Endometrium (tissue), 2 donors: ENCODE measurements around the gene WDR90.

Source experiments
- FAIRE-seq: peaks from 2 replicates; lab custom pipeline; 2012; peaks lifted over from hg19 to GRCh38; lab: Jason Lieb, UNC
- donor health status: control.
- donor health status: control.

Gene WDR90

DNA sequence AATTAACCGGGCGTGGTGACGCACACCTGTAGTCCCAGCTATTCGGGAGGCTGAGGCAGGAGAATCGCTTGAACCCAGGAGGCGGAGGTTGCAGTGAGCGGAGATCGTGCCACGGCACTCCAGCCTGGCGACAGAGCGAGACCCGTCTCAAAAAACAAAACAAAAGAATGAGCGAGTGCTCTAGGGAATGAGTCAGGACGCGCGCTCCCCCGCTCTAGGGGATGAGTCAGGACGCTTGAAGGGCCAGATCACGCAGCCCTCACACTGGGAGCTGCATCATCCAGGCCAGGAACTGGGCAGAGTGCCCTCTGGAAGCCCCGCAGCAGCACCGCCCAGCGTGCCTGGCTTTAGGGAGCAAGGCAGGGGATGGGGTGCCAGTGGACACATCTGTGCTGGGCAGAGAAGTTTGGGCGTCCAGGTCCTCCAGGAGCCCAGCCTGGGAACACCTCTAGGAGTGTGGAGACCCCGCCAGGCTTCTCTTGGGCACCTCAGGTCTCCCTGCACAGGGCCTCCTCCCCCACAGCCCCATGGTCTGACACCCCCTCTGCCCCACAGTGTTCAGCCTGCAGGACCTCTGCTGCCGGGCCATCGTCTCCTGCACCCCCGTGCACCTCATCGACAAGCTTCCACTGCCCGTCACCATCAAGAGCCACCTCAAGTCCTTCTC is 22.2 kb upstream of the WDR90 start:
- no peak for FAIRE-seq

GRCh38 chr16:627454-628239 is 21.5 kb upstream of the WDR90 start:
- no peak for FAIRE-seq

GRCh38 chr16:628321-629061 is 20.7 kb upstream of the WDR90 start:
- FAIRE-seq: no peak

DNA sequence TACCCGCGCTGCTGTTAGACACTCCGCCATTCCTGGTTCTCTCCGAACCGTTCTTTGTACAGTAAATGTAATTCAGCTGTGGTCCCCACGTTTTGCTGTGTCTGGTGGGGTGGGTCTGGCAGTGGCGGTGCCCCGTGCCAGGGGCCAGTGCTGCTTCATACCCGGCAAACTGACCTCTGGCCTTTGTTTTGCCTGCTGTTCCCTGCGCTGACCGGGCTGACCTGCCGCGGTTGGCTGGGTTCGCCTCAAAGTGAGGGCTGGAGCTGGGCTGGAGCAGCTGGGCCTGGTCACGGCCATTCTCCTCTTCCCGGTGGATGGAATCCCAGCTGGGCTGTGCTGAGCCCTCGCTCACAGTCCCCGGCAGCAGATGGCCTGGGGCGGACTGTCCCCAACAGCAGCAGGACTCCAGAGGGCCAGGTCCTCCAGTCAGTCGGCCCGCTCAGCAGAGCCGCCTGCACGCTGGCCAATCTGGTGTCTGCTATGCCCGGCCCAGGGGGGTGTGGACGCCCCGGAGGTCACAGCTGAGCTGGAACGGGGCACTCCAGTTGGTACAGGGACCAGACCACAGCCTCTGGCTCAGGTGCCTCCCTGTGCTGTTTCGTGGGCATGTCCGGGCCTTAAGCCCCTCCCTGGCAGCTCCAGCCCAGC is 19.9 kb upstream of the WDR90 start:
- no peak for FAIRE-seq

DNA sequence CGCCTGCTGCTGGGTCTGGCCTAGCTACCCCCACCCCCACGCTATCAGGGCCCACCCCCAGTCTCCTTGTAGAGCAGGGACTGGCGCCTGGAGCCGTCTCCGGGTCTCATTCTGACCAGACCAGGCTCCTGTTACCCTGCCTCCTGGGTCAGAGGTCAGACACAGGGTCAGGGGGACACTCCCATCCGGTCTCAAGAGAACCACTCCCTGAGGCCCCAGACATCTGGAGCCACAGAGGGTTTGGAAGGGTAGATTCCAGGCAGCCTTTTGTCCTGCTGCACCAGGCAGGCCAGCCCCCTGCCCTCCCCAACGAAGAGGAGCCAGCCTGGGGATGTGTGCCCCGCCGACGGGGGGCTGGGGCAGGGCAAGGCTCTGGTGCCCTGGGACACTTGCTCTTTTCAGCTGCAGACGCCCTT is 19.3 kb upstream of the WDR90 start:
- no peak for FAIRE-seq

DNA sequence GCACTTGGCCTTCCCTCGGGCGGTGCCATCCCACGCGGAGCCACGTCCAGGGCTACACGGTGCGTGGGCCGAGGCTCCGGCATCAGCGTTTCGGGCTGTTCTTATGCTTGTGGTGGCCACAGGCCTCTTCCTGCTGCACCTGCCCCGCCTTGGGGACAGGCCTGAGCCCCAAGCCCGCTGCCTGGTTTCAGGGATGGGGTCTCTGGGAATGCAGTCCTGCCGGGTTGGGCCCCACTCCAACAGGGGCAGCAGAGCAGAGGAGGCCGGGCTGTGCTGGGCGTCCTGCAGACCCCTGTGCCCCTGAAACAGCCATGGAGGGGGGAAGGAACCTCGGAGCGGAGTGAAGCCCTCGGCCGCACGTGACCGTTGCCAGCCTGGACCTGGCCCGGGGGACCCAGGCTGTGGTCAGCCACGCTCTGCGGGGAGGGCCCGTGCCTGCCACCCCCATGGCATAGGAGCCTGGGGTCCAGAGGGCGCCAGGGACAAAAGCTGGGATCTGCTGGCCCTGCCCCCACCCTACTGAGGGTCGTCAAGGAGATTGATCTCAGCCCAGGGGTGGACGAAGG is 18.8 kb upstream of the WDR90 start:
- FAIRE-seq: no peak

GRCh38 chr16:630815-631405 is 18.3 kb upstream of the WDR90 start, which contains the start of gene WFIKKN1:
Gene WFIKKN1 (plus strand): TSS chr16:630985. CDS start chr16:631254, 269 bp downstream.
- FAIRE-seq: no peak

- no peak for FAIRE-seq
Measured at GRCh38 chr16:631808-632358, 17.3 kb upstream of the WDR90 start.

DNA sequence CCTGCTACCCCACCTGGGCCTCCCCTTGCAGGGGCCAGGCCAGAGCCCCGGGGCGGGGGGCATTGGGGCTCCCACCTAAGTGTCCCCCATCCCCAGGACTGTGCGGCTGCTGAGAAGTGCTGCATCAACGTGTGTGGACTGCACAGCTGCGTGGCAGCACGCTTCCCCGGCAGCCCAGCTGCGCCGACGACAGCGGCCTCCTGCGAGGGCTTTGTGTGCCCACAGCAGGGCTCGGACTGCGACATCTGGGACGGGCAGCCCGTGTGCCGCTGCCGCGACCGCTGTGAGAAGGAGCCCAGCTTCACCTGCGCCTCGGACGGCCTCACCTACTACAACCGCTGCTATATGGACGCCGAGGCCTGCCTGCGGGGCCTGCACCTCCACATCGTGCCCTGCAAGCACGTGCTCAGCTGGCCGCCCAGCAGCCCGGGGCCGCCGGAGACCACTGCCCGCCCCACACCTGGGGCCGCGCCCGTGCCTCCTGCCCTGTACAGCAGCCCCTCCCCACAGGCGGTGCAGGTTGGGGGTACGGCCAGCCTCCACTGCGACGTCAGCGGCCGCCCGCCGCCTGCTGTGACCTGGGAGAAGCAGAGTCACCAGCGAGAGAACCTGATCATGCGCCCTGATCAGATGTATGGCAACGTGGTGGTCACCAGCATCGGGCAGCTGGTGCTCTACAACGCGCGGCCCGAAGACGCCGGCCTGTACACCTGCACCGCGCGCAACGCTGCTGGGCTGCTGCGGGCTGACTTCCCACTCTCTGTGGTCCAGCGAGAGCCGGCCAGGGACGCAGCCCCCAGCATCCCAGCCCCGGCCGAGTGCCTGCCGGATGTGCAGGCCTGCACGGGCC is 16.5 kb upstream of the WDR90 start:
- FAIRE-seq: no peak

DNA sequence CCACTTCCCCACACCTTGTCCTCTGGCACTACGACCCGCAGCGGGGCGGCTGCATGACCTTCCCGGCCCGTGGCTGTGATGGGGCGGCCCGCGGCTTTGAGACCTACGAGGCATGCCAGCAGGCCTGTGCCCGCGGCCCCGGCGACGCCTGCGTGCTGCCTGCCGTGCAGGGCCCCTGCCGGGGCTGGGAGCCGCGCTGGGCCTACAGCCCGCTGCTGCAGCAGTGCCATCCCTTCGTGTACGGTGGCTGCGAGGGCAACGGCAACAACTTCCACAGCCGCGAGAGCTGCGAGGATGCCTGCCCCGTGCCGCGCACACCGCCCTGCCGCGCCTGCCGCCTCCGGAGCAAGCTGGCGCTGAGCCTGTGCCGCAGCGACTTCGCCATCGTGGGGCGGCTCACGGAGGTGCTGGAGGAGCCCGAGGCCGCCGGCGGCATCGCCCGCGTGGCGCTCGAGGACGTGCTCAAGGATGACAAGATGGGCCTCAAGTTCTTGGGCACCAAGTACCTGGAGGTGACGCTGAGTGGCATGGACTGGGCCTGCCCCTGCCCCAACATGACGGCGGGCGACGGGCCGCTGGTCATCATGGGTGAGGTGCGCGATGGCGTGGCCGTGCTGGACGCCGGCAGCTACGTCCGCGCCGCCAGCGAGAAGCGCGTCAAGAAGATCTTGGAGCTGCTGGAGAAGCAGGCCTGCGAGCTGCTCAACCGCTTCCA is 15.7 kb upstream of the WDR90 start:
- no peak for FAIRE-seq

- no peak for FAIRE-seq
Measured at GRCh38 chr16:634051-634670, 15.0 kb upstream of the WDR90 start.

DNA sequence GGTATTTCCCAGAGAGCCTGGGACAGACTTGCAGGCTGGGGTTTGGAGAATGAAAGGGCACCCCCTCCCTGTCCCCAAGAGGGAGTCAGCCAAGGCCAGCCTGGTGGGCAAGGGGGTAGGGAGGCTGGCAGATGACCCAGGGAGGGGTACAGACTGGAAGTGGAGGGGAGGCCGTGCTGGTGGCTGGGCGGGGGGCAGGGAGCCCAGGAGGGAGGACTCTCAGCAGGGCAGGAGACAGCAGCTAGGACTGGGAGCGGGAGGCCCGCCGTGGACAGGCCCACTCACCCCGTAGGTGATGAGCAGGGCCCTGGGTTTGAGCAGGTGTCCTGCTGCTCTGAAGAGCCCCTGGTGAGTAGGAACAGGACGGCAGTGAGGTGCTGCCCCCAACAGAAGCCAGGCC is 14.2 kb upstream of the WDR90 start:
- no peak for FAIRE-seq

GRCh38 chr16:635573-636205 is 13.5 kb upstream of the WDR90 start:
- FAIRE-seq: no peak

- no peak for FAIRE-seq
Measured at GRCh38 chr16:636206-637080, 12.7 kb upstream of the WDR90 start, which contains the start of gene METTL26. Gene METTL26 (minus strand): TSS chr16:636305. CDS start chr16:636290, 15 bp downstream.

DNA sequence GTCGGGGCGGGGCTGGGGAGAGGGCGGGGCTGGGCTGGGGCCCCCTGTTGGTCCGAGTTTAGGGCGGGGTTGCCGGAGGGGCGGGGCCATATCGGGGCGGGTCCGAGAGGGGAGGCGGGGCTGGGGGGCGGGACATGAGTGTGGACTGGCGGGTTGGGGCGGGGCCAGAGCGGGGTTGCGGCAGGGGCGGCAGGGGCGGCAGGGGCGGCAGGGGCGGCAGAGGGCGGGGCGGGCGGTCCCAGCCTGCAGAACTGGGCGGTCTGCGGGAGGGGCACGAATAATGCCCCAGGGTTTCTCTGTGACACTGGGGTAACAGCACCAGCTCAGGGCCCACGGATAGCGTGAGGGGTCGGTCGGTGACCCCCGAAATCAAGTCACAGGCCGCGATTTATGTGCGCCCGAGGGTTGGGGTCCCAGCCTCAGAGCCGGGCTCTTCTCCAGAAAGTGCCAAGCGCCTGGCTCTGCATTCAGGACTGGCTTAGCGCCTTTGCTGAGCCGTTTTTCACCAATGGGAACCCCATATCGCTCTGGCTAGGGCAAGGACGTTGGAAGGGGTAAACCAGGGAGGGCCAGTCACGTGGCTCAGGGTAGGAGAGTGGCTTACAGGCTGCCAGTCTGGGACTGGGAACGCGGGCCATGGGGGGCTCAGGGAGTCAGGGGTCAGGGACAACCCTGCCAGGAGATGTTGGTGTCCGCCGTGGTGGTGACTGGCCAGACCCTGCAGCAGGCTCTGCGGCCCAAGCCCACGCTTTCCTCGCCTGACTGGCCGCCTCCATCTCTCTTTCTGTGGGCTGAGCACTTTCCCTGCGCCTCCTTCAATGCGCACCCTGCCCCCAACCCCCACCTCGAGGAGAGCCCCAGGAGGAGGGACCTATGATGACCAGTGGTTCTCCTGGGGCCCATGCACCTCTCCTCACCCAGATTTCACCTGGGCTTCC is 11.8 kb upstream of the WDR90 start:
- FAIRE-seq: no peak

DNA sequence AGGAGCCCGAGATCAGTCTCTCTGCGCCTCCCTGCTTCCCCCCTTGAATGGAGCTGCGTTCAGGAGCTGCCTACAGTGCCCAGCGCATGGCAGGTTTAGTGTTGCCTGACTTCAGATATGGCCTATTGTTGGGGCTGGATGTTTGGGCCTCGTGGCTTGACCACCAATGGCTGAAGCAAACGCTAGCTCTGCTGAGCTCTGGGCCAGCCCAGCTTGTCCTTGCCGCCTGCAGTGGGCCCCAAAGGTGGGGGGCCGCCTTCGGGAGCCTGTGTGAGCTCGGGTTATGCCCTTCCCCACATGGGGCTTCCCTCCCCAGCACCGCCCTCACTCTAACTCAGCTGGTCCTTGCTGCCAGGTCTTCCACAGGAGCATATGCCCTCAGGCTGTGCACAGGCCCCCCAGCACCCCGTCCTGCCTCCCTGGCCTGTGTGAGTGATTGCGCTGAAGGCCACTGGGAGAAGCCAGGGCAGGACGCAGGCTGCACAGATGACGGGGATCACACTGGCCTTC is 11.1 kb upstream of the WDR90 start:
- no peak for FAIRE-seq
